ENCODE measurements around the gene TRIM46.

GRCh38 chr1:155191904-155192303 is 18.3 kb downstream of the TRIM46 start:
- TF ChIP-seq CTCF (IDR thresholded peaks at IDR 0.05 in 8 of 11, conservative IDR thresholded peaks at IDR 0.05 in 3 of 11) (no peak), POLR2A (IDR thresholded peaks at IDR 0.05) (no peak)
